K562 (cell line): Measurements from ENCODE around the gene CALCA. TPM values are rescaled to one million over a fixed set of nuclear protein-coding genes. Genes with fewer than 3 reads are reported as not detected.

Experiments used
- AFF1 ChIP-seq, 2 experiments: fragments of 450-650 bp; IDR thresholded peaks; 2 replicates each; pipeline ENCODE4 v1.6.1; 2018; ENCODE audit warnings: mild to moderate bottlenecking in 2 of 2, low read depth in 1 of 2; ENCODE audit not compliant: partially characterized antibody in 2 of 2
- C11orf30 ChIP-seq: fragments of 450-650 bp; IDR thresholded peaks from 2 replicates; pipeline ENCODE4 v1.6.1; 2016; ENCODE audit warnings: low read depth, mild to moderate bottlenecking
- CBFA2T3 ChIP-seq: fragments of 450-650 bp; IDR thresholded peaks from 2 replicates; pipeline ENCODE4 v1.6.1; 2017
- ETS1 ChIP-seq: conservative IDR thresholded peaks from 2 replicates; pipeline ENCODE4 v1.6.1; 2011; ENCODE audit warnings: low read depth, mild to moderate bottlenecking, low read length; ENCODE audit not compliant: control insufficient read depth
- GTF2E2 ChIP-seq: fragments of 200-800 bp; sonication (Bioruptor generic); IDR thresholded peaks from 2 replicates; pipeline ENCODE4 v1.6.1; 2016; ENCODE audit warnings: missing genetic modification characterization, missing compliant biosample characterization
- MAFG ChIP-seq: fragments of 450-650 bp; conservative IDR thresholded peaks from 2 replicates; pipeline ENCODE4 v1.6.1; 2016; ENCODE audit warnings: missing genetic modification characterization, missing compliant biosample characterization
- NFE2 ChIP-seq: IDR thresholded peaks from 2 replicates; pipeline ENCODE4 v1.6.1; 2014; ENCODE audit warnings: antibody characterized with exemption, low read depth
- SAFB2 ChIP-seq: fragments of 200-400 bp; formaldehyde crosslinking; IDR thresholded peaks from 2 replicates; pipeline ENCODE4 v1.6.1; 2018; ENCODE audit warnings: borderline replicate concordance, low read length, low read depth, moderate library complexity; ENCODE audit not compliant: severe bottlenecking
- ZFP36 ChIP-seq: fragments of 150-350 bp; IDR thresholded peaks from 2 replicates; pipeline ENCODE4 v1.6.1; 2018; ENCODE audit warnings: low read length, low read depth; ENCODE audit not compliant: partially characterized antibody
- ZNF277 ChIP-seq: fragments of 250-450 bp; sonication (Bioruptor Pico); IDR thresholded peaks from 2 replicates; pipeline ENCODE4 v1.8.0; 2022; ENCODE audit warnings: inconsistent platforms, mild to moderate bottlenecking, moderate library complexity, borderline replicate concordance
- ZNF507 ChIP-seq: conservative IDR thresholded peaks from 2 replicates; pipeline ENCODE4 v1.6.1; 2017; ENCODE audit warnings: missing genetic modification characterization, missing compliant biosample characterization
- polyA plus RNA-seq, 8 experiments: library from polyadenylated mRNA; depleted of rRNA in 4 of 8; stranded (reverse) in 5 of 8; unstranded in 3 of 8; fragments of >200 nt; fragmentation: Nextera tagmentation in 2 of 8; fragmentation: Illumina TruSeq in 1 of 8; extraction: Ambion mirVana in 2 of 8; extraction: Trizol in 1 of 8; gene quantifications; 2 replicates each; pipeline versions ENCODE4 v1.2.1 to v1.2.3, GENCODE V29; 2011 to 2014; ENCODE audit warnings: inconsistent platforms in 1 of 8, missing spikeins in 1 of 8
- total RNA-seq, 7 experiments: library from RNA; depleted of rRNA in 6 of 7; stranded (reverse); fragments of >200 nt in 6 of 7; fragmentation: Illumina TruSeq in 2 of 7; extraction: Trizol in 2 of 7; gene quantifications; 2 replicates each; pipeline versions ENCODE4 v1.2.1 to v1.2.3, GENCODE V29; 2011 to 2021; ENCODE audit warnings: low replicate concordance in 1 of 7

Gene CALCA
- total and polyA plus RNA-seq, 9 of the 15 experiments (the other 6 are each of a cell fraction or from before 2014, with no cell fraction given) = 0.07 TPM; not detected in 8

- TF ChIP-seq AFF1 (IDR thresholded peaks at IDR 0.05; ENCODE audit: low read depth in 1 of 2, partially characterized antibody in 2 of 2) (no peak), SAFB2 (no peak), ZNF507 (no peak), ZNF277 (CRISPR knock-in tag) (no peak), NFE2 (peak; percentile 63; the same call in 1 of the 2 replicates), MAFG (tag) (peak; percentile 48), GTF2E2 (tag) (no peak), ZFP36 (peak; percentile 21), CBFA2T3 (no peak), C11orf30 (peak; percentile 43; the same call in 1 of the 2 replicates), ETS1 (no peak)
These were observed 3.1 kb upstream of the CALCA start (continued) for GRCh38 chr11:14975252-14975587.
